ENCODE measurements around the gene ING2.

DNA sequence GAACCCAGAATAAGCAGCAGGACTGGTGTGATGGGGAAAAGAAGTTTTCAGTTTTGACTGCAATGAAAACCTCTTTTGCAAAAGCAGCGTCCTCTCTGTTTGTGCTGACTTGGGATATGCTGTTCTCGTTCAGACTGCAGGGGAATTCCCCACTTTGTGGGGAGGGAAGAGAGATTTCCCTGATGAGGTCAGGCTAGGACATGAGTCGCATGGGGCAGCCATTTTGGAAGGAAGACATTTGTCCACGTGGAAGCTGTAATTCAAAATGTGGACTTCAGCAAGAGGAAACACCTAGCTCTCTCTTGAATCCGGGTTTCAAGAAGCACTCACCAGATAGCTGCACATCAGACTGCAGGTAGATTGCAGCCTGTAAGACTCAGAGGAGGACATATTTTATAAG lies 39.3 kb downstream of the ING2 start:
- TF ChIP-seq, protein P1, sequence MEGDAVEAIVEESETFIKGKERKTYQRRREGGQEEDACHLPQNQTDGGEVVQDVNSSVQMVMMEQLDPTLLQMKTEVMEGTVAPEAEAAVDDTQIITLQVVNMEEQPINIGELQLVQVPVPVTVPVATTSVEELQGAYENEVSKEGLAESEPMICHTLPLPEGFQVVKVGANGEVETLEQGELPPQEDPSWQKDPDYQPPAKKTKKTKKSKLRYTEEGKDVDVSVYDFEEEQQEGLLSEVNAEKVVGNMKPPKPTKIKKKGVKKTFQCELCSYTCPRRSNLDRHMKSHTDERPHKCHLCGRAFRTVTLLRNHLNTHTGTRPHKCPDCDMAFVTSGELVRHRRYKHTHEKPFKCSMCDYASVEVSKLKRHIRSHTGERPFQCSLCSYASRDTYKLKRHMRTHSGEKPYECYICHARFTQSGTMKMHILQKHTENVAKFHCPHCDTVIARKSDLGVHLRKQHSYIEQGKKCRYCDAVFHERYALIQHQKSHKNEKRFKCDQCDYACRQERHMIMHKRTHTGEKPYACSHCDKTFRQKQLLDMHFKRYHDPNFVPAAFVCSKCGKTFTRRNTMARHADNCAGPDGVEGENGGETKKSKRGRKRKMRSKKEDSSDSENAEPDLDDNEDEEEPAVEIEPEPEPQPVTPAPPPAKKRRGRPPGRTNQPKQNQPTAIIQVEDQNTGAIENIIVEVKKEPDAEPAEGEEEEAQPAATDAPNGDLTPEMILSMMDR (conservative IDR thresholded peaks at IDR 0.05; ENCODE audit: low read depth, low read length), result no peak
- no peak for TF ChIP-seq EZH2 (IDR thresholded peaks at IDR 0.05; ENCODE audit: borderline replicate concordance, low read depth, low read length, poor library complexity, severe bottlenecking)
